Hematopoietic multipotent progenitor cell treated with erythropoietin and hydrocortisone succinate and interleukin-3 and kit ligand, for 17 days (in vitro differentiated cells): ENCODE data around the gene ARSI.

Experiments
- DNase-seq: peaks from one replicate; pipeline ENCODE4 v3.0.0-alpha.2; 2015; ENCODE audit warnings: low spot score

ARSI gene

DNA sequence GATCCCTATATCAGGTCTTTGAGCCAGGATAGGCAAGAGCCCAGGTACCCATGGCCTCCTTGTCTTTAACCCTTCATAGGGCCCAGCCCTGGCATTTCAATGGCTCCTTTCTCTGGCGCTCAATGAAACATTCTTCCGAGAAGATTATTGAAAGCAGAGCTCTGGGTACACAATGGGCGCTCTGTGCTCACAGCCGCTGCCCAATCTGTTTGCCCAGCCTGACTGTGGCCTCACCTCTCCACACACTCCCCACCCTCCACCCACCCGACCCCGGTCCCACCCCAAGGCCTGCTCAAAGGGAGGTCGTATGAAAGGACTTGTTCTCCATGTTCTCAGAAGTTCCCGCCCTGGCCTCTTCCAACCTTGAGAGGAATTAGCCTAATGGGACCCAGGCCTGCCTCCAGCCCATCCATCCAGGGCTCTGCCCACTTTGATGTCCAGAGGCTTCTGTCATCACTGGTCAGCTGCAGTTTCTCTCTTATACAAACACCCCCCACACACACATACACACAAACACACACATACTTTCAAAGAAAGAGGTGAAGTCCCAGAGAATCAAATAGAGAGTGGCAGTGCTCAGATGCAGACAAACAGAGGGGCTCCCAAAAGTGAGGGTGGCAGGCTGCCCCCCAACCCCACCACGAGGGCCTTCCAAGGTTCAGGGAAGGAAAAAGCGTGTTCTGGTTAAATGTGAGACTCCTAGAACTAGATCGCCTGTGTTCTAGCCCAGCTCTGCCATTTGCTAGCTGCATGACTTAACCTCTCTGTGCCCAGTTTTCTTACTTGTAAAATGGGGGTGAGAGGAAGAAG, 5.1 kb upstream of the ARSI start:
- DNase-seq, result no peak

DNA sequence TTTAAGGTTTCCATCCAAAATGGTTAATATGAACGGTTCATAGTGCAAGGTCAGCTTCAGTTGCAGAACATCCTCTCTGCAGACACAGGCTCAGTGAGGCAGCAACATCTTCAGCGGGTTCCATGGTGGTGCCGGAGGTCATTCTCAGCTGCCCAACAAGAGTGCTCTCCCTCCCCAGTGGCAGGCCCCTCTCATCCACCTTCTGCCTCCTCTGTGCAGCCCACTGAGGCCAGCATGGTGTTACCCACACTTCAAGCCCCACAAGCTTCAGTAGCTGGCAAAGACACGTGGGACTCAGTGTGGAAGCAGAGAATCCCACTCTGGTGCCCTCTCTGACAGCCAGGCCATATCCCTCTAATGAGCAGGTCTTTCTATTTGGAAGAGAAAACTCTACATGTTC, 4.1 kb upstream of the ARSI start:
- no peak for DNase-seq

DNA sequence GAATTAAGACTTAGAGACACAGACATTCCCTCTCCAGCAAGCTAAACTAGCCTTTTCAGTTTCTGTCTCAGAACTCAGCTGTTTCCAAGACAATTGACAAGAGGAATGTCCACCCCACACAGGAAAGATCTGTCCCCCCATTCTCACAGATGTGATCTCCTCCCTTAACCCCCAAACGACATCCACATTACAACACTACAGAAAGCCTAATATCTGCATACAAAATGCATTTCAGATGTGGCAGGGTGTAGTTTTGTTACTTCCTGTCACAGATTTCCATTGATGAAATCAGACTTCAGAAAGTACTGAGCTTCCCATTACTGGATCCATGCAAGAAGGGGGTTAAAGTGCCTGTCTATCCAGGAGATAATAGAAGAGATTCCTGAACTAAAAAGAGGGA, 2.9 kb upstream of the ARSI start:
- DNase-seq, result no peak

DNA sequence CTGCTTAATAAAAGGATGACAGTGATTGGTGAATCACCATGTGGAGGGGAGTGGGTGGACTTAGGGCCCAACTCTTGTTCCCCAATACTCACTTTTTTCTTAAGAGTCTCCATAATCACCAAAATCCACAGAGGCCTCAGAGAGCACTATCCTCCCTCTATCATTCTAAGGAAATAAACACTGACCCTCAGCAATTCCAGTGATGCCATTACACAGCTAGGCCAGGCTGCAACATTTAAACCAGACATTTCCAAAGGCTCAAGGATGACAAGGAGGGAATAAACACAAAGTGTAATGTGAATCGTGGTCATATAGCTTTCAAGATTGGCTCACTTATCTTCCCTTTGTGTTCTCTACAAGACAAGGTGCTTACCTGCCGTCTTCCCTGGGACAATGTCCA, 2.4 kb upstream of the ARSI start:
- no peak for DNase-seq

DNA sequence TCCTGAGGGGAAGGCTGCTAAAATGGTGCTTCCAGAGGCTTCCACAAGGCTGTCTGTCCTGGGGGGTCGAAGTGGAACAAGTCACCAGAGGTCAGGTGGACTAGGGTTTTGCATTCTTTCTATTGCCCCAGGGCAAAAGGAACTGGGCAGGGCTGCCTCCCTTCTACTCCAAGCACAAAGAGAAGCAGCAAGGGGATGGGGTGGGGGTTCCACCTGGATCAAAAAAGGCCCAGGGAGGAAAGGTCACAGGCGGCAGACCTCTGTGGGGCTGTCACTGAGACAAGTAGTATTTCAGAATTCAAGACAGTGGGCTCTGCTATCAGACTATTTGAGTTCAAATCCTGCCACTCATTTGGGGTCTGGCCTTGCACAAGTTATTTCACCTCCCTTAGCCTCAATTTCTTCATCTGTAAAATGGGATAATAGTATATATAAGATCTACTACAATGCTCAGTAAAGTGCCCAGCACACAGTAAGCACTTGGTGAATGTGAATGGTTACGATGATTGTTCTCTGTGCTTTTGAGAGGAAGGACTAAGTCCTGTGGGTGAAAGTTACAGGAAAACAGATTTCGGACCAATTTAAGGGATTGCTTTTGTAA, 1.9 kb upstream of the ARSI start:
- DNase-seq, result no peak

DNA sequence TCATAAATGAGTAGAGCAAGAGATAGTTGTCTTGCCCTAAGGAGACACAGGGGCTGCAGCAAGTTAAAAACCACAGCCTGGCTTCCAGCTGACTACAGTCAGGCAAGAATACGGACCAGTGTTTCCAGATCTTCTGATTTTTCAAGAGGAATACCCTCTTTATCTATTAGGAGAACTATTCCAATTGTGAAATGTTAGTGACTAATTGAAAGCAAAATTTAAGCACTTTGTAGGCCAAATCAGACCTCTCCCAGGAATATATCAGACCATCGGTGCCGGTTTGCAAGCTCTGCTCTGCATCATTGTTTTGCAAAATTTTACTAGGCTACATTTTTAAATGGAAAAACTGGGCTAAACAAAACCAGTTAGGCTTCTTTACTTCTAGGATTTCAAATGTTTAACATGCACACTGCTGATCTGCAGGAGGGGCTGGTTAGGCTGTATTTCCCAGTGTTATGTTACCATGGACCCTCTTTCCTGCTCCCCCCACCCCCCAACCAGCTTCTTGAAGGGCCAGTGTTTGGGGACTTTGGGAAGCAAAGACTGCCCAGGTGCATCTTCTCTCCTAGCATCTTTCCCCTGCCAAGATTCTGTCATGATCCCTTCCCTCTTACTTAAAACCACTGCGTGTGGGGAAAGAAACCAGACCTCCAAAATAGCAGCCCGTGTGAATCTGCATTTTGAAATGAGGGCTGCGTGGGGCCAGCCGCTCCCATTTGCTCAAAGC, 1.1 kb upstream of the ARSI start:
- DNase-seq, result no peak

DNA sequence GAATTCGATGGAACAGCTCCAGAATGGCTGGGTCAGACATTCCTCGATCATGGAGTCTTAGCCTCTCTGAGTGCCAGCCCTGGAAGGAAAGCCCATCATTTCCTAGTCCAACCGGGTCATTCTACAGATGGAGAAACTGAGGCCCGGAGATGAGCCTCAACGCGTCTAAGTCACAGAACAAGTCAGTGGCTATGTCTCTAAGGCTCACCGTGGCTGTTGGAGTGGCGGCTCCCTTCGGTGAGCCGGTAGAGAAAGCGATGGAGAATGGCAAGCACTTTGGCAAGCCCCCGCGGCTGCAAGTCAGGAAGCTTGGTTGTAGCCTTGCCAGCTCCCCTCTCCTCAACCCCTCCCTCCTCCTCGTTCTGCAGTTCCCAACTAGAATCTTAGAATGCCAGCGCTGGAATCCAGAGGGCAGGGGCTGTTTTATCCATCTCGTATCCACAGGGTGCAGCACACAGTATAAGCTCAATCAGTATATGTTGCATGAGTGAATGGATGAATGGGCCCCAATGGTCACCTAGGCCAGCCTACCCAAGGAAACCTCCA, 438 bp upstream of the ARSI start:
- DNase-seq, result no peak

DNA sequence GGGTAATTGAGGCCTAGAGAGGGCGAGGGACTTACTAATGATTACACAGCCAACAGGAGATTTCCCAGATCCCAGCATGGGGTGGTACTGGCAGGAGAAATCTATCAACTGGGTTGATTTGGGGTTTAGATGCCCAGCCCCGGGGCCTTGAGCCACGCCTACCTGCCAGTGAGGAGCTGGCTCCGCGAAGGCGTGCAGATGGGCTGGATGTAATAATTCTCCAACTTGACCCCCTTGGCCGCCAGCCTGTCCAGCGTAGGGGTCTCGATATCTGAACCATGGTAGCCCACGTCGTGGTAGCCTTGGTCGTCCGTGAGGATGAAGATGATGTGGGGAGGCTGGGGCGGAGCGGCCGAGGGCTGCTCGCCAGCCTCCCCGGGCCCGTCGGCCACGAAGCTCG, 804 bp downstream of the ARSI start:
- DNase-seq, result no peak

DNA sequence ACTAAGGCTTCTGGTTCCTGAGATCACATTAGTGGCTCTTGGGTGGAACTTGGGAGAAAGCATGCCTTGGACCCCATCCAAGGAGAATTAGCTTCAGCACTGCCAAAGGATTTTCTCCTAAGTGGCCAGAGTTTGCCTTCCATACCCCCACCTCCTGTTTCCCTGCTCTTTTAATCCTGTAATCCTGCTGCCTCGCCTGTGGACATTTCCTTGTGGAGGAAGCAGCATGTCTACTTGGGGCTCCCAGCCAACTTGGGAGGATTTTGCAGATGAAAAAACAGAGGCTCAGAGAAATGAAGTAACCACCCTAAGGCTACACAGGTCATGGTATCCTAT, 1.6 kb downstream of the ARSI start:
- no peak for DNase-seq

DNA sequence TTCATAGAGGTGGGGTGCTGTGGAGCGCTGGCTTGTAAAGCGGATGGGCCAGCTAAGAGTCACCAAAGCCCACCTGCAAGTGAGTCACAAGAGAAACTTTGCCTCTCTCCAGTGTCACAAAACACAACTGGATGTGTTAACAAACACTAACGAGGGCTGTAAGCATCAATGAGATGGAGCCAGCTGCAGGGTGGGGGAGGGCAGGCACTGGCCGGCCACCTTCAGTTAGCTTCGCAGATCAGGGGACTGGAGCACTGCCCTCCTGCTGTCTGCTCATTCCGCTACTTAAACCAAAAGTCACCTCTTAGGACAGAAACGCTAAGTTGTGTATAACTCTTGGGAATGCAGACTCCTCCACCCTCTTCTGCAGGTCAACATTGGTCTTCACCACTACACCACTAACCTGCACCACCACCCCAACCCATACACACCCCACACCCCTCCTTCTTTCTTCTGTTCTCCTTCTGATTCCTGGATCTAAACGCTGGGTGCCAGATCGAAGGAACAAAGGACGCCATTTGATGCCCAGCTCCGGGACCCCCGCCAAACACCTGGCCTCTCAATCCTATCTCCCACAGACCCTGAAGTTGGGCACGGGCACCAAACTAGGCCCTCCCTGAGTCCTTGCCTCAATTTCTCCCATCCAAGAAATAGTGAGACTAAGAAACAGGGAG, 2.1 kb downstream of the ARSI start:
- no peak for DNase-seq

DNA sequence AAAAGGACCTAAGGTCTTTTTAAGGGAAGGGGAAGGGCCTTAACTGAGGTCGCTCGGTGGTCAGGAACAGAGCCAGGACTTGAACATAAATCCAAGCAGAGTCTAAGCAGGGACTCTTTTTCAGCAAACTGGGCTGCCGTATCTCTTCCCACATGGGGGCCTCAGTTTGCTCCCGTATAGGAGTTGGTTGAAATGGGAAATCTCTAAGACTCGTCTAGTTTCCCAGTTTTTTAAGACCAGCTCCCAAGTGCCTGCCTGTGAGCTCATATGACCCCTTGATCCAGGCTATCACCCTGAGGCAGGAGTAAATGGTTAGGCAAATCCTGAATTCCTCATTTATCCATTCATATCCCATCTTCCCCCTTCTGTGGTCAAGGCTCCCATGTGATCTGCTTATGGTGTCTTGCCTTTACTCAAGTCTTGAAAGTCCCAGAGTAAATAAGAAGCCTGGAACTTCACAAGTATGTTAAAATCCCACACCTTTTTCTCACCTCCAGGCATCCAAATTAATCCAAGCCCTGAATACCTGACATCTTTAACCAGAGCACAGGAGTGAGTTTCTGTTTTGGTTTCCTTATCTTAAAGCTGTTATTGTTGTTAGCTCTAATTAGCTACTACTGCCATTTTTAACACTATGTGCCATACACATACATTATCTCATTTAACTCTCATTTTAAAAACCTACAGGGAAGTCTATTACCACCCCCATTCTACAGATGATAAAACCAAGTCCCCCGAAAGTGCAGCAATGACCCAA, 3.0 kb downstream of the ARSI start:
- no peak for DNase-seq

DNA sequence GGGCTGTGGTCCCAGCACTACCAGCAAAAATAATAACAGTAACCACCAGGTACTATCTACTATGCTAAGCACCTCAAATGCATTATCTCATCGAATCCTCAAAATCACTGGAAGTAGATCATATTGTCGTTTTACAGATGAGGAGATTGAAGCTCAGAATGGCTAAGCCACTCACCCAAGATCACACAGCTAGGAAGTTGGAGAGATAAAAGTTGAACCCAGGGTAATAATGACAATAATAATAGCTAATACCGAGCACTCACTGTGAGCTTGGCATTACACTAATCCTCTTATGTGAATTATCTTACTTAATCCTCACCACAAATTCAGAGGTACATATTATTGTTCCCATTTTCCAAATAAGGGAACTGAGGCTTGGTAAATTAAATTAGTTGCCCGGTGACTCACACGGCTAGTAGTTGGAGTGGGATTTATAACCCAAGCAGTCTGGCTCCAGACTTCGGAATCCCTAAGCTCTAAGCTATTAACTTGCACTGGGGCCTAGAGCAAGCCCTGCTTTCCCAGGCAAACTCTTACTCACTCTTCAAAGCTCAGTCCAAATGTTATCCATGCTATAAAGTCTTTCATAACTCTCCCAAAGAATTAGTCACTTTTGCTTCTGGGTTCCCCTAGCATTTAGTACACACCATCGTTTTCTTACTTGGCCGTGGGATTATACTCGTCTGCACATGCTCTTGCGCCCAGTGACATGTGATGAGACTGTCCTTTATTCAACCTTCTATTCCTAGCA, 3.8 kb downstream of the ARSI start:
- DNase-seq, result no peak

DNA sequence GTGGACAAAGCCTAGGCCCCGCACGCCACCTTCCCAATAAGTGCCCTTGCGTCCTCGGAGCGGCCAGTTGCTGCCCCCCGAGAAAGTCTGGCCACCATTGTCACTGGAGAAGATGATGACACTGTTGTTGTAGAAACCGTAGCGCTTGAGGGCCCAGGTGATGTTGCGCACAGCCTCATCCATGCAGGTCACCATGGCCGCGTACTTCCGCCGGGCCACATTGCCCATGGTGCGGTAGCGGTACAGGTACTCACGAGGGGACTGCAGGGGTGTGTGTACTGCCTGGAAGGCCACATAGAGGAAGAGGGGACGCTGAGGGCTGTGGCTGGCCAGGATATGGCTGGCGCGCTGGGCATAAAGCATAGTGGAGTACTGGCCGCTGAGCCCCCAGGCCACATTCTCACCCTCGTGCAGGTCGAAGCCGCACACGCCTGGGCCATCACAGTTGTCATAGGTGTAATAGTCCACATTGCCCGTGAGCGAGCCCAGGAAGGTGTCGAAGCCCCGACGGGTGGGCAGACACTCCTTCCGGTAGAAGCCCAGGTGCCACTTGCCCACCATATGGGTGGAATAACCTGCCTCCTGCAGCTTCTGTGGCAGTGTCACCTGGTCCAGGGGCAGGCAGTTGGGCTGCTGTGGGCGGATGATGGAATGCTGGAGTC, 4.6 kb downstream of the ARSI start:
- no peak for DNase-seq

DNA sequence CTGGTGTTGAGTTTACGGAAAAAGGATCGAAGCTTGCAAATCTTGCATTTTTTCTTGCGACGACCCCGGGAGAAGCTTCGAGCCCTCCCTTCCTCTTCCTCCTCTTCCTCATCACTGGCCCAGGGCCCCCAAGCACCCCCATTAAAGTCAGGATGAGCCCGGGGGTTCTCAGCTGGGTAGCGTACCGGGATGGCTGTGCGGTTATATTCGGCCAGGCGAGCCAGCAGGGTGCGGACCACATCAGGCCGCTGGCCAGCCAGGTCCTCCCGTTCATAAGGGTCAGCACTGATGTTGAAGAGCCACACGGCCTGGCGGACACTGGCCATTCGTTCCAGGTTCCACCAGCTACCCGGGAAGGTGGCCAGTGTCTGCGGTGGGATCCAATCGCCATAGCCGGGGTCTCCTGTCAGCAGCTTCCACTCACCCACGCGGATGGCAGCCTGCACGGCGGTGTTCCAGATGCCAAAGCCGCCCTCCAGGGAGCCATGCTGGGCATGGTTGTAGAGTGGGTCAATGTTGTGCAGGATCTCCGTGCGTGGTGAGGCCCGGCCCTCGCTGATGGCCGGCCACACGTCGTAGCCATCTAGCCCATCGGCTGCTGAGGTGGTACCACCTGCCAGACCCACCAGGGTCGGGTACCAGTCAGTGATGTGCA, 5.3 kb downstream of the ARSI start:
- no peak for DNase-seq

DNA sequence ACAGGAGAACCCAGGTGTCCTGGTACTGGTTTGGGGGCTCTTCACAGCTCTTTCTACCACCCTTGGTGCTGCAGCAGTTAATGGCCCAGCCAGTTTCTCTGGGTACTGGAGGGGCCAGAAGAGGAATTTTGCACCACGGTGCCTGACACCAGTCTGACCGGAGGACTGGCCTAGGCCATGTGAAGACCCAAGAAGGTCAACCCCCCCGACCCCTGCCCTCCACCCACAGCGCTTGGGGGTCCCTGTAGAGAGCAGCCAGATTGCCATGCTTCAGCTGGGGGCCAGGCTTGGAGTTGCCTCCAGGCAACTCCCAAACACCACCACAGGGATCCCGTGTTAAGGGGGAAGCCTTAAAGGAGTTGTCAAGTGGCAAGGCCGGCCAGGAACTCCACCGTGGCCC, 6.2 kb downstream of the ARSI start:
- no peak for DNase-seq

DNA sequence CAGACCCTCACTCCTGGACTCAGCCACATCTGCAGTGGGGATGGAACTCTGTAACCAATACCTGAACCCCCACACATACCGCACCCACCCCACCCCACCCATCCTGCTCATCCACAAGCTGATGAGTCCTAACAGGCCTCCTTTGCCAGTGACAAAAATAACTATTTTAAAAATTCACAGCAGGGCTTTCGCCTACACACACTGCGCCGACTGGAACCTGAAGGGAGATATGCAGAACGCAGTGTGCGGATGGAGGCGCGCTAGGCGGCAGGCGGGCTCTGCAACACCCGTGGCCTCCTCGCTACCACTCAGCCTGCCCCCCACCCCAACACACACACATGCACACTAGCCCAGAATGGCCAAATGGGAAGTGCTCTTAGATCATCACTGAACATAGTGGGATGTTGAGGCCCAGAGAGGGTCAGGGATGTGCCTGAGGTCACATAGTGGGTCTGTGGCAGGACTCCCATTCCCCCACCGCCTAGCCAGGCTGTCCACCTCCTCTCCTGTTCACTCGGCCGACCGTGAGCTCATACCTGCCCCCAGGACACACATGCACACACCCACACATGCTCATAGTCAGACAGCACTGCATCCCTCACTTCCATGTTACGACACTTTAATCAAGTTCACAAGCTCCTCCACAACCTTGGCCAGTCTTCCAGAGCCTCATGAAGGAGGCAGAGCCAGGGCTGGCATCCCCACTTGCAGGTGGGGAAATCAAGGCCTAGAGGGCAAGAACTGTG, 6.8 kb downstream of the ARSI start:
- no peak for DNase-seq

DNA sequence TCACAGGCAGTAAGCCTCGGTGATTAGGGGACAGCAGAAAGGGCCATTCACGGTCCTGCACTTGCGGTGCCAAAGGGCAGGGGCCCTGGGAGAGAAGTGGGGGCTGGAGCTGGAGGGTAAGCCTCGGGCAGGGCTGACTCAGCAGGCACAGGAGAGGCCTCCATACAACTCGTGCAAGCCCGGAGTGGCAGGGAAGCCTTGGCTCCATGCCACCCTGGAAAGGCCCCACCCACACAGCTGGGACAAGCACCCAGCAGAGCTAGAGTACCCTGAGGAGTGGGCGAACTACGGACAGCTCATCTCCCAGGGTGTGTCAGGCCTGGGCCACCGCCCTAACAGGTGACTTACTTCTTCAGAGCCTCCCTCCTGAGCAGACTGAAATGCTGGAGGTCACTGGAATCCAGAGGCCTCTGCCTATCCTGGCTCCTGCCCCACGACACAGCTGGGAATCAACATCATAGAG, 7.5 kb downstream of the ARSI start:
- no peak for DNase-seq

DNA sequence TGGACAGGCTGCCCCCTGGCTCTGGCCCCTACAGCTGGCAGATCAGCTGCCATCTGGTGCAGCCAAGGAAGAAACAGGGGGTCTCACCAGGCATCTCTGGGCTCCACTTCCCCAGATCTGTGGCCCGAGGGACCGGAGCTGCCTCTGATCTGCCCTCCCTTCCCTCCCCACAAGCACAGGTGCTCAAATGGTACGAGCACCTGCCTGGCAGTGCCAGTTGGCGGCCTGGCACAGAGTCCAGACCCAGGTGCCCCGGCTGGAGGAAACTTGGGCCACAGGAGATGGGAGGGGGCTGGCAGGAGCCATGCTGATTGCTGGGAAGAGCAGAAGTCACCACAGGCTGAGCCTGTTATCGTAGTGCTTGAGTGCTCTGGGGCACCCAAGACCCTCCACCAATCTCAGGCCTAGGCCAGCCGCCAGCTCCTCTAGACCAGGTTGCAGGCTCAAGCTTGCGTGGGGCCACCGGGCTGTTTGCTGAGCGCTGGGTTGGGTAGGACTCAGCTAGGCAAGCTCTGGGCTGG, 8.1 kb downstream of the ARSI start:
- DNase-seq, result no peak
